ENCODE results near the gene LBP.

DNA sequence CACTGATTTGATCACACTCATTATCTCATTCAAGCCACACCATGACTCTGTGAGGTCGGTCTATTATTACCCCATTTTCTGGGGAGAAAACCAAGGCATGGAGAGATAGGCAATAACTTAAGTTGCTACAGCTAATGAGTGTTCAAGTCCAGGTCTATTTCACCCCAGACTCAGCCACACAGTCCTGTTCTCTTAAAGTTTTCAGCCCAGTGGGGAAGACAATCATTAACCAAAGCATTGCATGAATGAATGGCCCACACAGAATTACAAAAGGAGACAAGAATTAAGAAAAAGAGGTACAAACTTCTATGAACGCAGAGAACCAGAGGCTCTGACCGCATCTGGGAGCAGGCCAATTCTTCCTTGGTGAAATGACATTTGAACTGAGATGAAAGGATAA, 35.2 kb upstream of the LBP start:
- TF ChIP-seq EP300 (IDR thresholded peaks at IDR 0.05; ENCODE audit: borderline replicate concordance in 1 of 2, control insufficient read depth in 1 of 2, low read depth in 2 of 2, low read length in 2 of 2): no peak
- TF ChIP-seq, protein P1, sequence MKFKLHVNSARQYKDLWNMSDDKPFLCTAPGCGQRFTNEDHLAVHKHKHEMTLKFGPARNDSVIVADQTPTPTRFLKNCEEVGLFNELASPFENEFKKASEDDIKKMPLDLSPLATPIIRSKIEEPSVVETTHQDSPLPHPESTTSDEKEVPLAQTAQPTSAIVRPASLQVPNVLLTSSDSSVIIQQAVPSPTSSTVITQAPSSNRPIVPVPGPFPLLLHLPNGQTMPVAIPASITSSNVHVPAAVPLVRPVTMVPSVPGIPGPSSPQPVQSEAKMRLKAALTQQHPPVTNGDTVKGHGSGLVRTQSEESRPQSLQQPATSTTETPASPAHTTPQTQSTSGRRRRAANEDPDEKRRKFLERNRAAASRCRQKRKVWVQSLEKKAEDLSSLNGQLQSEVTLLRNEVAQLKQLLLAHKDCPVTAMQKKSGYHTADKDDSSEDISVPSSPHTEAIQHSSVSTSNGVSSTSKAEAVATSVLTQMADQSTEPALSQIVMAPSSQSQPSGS (IDR thresholded peaks at IDR 0.05; ENCODE audit: low read length): no peak
- no peak for TF ChIP-seq CHD4 (IDR thresholded peaks at IDR 0.05)
- no peak for TF ChIP-seq POLR2AphosphoS2 (IDR thresholded peaks at IDR 0.05; ENCODE audit: low read depth, low read length)

Measured in GM12878 (cell line).